Activated naive CD4-positive, alpha-beta T cell treated with anti-CD3 and anti-CD28 coated beads, Interleukin-2, amount 50 U/mL, for 72 hours (primary cell): ENCODE measurements around the gene FOXP2. TPM values are rescaled to one million over a fixed set of nuclear protein-coding genes. Genes with fewer than 3 reads are reported as not detected.
"Not testable (repeated sequence)": the region's sequence is repeated elsewhere in the genome, so short reads cannot be mapped to it uniquely, and the experiment has no call there.

Experiments
- ATAC-seq, 2 donors: fragments of 150-1000 bp; cut with Tn5 transposase; 2 replicates each; pipeline ENCODE4 v1.10.0; 2021; ENCODE audit warnings: mild to moderate bottlenecking in 2 of 2, moderate library complexity in 2 of 2
- DNase-seq, 2 donors: peaks; one replicate each; pipeline ENCODE4 v3.0.0; 2021 to 2022; ENCODE audit warnings: low spot score in 2 of 2
- H3K27ac Mint-ChIP-seq, 2 donors: one replicate each; pipeline ENCODE4 v1.8.0; 2022; ENCODE audit warnings: mild to moderate bottlenecking in 2 of 2, mixed read lengths in 2 of 2
- H3K36me3 Mint-ChIP-seq, 2 donors: one replicate each; pipeline ENCODE4 v1.8.0; 2022; ENCODE audit warnings: mixed read lengths in 2 of 2
- H3K9me3 Mint-ChIP-seq, 2 donors: one replicate each; pipeline ENCODE4 v1.8.0; 2022; ENCODE audit warnings: mixed read lengths in 2 of 2
- total RNA-seq, 2 donors: library from RNA; stranded (reverse); gene quantifications; one replicate each; pipeline ENCODE4 v1.2.3, GENCODE V29; 2022

FOXP2 gene
- total RNA-seq, 2 donors from 2014 or later = not detected

DNA sequence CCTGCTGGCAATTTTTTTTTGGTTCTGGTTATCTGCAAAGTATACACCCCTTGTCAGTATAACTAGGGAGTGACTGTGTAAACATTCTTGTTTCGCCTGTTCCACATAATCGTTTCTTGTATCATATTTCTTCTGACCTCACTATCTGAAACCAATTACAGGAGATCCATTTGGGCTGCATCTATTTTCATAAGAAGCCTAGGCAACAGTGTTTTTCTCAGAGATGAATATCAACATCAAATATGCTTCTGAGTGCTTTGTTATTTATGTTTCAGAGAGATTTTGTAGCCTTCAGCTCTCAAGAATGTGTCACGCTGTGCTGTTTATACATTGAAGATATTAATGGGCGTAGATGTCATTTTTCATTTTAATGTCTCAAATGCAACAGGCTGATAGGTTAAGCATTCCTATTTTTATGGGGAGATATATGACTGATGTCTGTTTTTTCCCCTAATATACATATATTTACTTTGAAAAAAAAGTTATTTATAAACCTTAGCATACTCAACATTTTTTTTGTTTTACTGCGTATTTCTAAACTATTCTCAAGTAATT lies 115.5 kb downstream of the FOXP2 start:
- Mint-ChIP-seq H3K9me3 (peaks cover 4 to 5% of the 10 kb centered on the region in 2 donors), H3K36me3 (no peaks in the 10 kb centered on the region), H3K27ac (no peak overlapping the region)
- ATAC-seq (no peak), DNase-seq (no peak)

DNA sequence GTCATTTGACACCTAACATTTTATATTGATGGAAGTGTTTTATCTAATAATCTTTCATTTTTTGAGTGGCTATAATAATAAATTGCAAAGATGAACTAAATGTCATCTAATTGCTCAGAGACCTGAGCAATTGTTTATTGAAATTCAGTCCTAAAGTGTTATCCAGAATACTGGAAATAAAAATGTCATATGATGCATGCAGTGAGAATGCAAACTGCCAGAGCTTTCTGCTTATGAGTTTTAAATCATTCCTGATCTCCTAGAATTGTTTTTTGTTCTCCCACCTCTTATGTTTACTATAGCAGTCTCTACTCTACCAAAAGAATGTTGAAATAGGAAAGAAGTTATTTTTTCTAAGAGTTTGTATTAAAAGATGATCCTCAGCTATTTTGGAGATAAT lies 116.7 kb downstream of the FOXP2 start:
- Mint-ChIP-seq H3K36me3 (no peaks in the 10 kb centered on the region), H3K9me3 (no peaks in the 10 kb centered on the region), H3K27ac (no peak overlapping the region)
- ATAC-seq (no peak), DNase-seq (no peak)

DNA sequence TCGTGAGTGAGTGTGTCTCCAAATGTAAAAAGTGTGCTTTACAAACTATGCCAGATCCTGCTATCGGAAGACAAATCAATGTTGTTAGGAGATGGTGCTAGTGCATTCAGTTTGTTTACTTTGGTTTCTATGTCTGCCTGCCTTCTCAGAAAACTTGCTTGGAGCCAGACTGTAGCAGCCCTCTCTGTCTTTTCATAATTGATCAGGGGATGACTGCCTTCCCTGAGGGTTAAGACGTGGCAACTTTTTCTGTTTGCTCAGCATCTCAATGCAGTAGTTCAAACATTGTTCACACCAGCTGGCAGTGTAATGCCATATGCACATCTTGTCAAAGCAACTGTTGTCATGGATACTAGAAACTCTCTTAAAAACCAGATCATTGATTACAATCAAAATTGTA lies 118.5 kb downstream of the FOXP2 start:
- Mint-ChIP-seq H3K27ac (no peak overlapping the region), H3K36me3 (no peaks in the 10 kb centered on the region), H3K9me3 (no peaks in the 10 kb centered on the region)
- ATAC-seq = no peak
- no peak for DNase-seq

DNA sequence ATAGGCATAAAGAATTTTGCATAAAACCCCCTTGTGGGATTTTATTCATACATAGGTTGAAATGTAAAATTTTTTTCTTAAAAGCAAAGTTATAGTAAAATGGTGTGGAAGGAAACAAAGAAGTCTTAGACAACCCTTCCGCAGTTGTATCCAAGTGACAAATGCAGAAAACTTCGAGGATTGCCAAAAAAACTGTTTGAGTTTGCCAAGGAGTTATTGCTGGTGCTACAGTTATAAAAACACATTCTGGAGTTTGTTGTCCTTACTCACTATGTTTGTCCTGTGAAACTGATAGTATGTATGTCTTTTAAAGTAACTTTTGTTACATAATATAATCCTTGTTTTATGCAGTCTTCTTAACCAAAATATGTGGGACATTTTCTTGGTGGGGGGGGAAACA lies 120.3 kb downstream of the FOXP2 start:
- no peak for ATAC-seq

DNA sequence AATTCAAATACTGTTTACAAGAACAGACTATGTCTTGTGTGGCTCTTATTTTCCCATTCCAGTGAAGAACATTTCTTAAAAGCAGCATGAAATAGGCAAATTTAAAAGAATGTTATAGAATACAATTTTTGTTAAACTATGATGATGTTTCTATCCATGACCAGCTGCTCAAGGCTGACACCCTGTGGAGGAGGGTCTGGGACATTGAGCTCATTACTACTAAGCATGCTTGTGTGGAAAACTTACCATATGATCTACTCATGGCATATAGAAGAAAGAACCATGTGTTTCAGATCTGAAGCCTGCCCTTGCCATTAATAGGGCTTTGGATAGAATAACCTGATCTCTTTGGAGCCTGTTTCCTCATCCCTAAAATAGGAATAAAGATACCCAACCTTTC lies 125.0 kb downstream of the FOXP2 start:
- Mint-ChIP-seq H3K36me3 (no peaks in the 10 kb centered on the region), H3K27ac (no peak overlapping the region), H3K9me3 (no peaks in the 10 kb centered on the region)
- no peak for DNase-seq
- no peak for ATAC-seq

More for the DNA sequence above, 120.3 kb downstream of the FOXP2 start:
- Mint-ChIP-seq H3K27ac (no peak overlapping the region), H3K36me3 (no peaks in the 10 kb centered on the region), H3K9me3 (no peaks in the 10 kb centered on the region)
- DNase-seq = no peak

DNA sequence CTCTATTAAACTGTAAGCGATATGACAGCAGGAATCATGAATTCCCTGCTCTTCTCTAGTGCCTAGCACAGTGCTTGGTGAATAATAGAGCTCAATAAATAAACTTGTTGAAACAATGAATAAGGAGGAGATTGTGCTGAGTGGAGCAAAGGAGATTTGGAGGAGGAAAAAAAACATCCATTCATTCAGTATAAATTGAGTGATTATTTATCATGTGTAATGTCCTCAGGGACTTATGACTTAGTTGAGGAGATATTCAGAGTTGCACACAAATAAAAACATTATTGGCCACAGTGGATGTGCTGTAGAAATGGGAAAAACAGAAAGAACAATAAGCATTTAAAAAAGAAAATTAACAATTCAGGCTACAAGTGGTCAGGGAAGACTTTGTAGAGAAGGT lies 125.7 kb downstream of the FOXP2 start:
- H3K27ac Mint-ChIP-seq = no peak overlapping the region
- H3K9me3 Mint-ChIP-seq = no peaks in the 10 kb centered on the region
- H3K36me3 Mint-ChIP-seq = no peaks in the 10 kb centered on the region
- ATAC-seq = no peak
- no peak for DNase-seq

DNA sequence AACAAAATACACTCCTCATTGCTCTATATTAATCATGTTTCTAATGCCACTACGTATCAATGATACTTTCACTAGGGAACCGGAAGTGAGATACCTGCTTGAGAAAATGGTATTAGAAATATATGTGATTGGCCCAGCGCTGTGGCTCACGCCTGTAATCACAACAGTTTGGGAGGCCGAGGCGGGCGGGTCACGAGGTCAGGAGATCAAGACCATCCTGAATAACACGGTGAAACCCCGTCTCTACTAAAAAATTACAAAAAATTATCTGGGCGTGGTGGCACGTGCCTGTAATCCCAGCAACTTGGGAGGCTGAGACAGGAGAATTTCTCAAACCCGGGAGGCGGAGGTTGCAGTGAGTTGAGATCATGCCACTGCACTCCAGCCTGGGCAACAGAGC lies 132.7 kb downstream of the FOXP2 start:
- H3K9me3 Mint-ChIP-seq, DNase-seq, ATAC-seq, H3K36me3 Mint-ChIP-seq, H3K27ac Mint-ChIP-seq: not testable (repeated sequence)

DNA sequence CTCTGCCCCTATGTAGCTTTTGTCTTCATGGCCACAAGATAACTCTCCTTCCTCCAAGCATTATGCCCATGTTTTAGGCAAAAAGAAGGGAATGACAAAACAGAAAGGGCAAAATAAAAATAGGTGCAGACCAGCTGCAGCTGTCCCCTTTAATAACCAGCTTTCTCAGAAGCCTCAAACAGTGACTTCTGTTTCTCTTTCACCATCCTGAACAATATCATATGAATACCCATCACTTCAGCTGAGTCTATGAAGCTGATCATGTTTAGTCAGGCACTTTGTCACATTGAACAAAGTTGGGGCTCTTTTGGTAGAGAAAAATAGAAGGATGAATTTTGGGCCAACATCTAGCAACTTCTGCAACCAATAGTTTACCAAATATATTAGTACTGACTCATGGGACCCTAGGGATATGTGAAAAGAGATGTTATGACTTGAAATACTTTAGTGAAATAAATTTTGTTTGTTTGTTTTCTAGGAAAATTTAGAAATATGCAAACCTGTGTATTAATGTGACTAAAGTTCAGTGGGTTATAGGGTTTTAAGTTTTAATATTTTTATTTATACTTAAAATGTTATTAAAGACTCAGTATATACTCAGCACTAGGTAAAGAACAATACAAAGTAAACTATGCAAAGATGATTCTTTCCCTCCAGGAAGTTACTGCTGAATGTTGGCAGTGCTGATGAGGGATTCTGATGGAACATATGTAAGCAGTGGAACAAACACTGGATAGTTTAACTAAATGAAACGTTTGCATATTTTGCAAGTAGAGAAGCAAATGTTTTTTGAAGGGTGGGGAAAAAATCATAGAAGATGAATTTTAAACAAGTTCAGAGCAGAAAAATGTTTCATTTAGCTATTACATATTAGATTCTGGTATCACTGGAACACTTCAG lies 133.7 kb downstream of the FOXP2 start:
- Mint-ChIP-seq H3K36me3 (no peaks in the 10 kb centered on the region), H3K9me3 (peaks cover 3 to 4% of the 10 kb centered on the region in 2 donors), H3K27ac (no peak overlapping the region)
- ATAC-seq (no peak), DNase-seq (no peak)

DNA sequence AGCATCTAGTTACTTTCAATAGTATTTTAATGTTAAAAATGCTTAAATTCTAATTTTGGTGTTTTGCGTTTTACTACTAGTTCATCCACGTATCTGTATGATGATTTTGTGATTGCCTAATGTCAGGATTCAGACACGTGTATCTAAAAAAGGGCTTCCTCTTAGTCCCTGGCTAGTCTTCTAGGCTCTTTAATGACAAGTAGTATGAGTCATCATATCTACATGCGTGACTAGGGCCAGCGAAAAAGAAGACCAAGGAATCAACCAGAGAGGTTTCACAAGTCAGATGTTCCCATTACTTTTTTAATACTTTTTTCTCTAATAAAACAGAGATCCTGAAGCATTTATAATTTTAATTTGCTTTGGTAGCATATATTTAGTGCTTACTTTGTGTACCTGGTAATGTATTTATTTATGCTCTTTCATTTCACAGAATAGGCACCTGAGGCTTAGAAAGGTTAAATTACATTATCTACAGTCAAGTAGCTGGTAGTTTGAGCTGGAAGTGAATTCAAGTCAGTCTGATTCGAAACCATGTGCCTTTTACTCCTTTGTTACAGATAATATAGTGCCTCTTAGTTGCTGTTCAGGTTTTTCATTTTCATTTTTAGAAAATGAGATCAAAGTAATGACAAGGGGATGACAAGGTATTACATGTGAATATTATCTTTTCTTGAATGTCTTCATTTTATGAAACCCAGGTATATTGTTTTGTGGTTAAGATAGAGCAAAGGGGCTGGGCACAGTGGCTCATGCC lies 140.3 kb downstream of the FOXP2 start:
- ATAC-seq (peak in 1 of 2 donors; percentile 13), DNase-seq (no peak)
- Mint-ChIP-seq H3K36me3 (no peaks in the 10 kb centered on the region), H3K27ac (no peak overlapping the region), H3K9me3 (peaks cover 4 to 10% of the 10 kb centered on the region in 2 donors)

DNA sequence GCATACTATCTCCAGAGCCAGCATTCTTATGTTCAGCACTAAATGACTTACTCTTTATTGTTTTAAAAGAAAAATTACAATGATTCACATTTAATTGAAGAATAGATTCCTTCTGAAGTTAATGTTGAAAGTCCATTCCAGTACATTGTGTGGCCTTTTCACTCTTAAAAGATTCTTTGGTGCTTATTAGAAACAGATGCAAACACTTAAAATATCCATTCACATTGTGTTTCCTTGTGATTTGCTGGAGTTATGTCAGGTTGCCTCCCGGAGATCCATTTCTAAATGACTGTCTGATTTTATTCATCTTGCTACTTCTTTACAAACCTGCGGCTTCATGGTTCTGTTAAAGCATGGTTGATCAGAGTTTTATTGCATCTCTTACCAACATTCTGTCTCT lies 152.8 kb downstream of the FOXP2 start:
- DNase-seq (no peak), ATAC-seq (no peak)
- H3K27ac Mint-ChIP-seq = no peak overlapping the region
- peaks cover 0 to 6% of the 10 kb centered on the region in 2 donors for H3K9me3 Mint-ChIP-seq
- H3K36me3 Mint-ChIP-seq = no peaks in the 10 kb centered on the region

DNA sequence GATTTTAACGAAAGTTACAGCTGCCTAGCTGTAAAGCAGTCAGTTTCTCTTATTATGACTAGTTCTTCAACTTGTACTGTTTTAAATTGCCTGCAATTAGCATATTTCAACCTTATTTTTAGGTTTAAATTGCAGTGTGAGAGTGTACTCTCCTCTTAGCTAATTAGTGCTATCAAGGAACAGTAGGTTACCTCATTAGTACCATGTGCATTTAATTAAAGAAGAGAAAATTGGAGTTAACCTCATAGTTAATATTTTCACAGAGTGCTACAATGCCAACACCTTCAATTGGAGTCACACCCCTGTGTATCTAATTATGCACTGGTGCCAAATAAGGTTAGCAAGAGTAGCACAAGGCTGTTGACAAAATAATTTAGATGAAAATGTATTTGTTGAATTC lies 154.6 kb downstream of the FOXP2 start:
- no peak for DNase-seq
- no peak for ATAC-seq
- Mint-ChIP-seq H3K9me3 (peaks cover 0 to 6% of the 10 kb centered on the region in 2 donors), H3K27ac (no peak overlapping the region), H3K36me3 (no peaks in the 10 kb centered on the region)

DNA sequence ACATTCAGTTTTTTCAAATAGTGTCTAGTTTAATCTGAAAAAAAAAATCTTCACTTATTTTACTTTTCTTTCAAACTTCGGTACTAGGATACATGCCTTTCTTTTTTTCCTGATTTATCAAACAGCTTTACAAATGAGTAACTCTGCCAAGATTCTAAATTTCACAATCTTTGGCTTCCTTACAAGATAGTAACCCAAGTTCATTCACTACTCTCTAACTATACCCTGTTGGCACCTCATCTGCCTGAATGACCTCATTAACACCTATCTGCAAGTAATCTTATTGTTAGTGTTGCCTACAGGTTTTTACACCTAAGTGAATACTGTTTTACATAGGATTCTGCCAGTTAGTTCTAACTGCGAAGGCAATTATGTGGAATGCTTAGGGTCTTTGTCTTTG lies 159.8 kb downstream of the FOXP2 start:
- DNase-seq = no peak
- ATAC-seq = no peak
- Mint-ChIP-seq H3K9me3 (no peaks in the 10 kb centered on the region), H3K36me3 (no peaks in the 10 kb centered on the region), H3K27ac (no peak overlapping the region)

DNA sequence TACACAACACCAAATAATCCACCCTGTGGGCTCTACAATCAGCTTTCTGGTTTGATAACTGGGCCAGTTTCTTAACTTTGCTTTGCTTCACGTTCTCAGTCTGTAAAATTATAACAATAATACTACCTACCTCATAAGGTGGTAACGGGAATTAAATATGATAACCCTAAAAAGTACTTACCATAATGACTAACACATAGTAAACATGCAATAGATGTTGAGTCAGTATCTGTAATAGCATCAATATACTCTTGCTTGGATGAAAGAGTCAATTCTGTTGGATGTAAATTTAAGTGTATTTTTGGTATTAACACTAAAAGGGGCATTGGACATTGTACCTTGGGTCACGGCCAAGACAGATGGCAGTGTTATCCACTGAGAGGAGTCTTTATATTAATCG lies 160.5 kb downstream of the FOXP2 start:
- DNase-seq (no peak), ATAC-seq (no peak)
- no peaks in the 10 kb centered on the region for H3K9me3 Mint-ChIP-seq
- no peak overlapping the region for H3K27ac Mint-ChIP-seq
- no peaks in the 10 kb centered on the region for H3K36me3 Mint-ChIP-seq

DNA sequence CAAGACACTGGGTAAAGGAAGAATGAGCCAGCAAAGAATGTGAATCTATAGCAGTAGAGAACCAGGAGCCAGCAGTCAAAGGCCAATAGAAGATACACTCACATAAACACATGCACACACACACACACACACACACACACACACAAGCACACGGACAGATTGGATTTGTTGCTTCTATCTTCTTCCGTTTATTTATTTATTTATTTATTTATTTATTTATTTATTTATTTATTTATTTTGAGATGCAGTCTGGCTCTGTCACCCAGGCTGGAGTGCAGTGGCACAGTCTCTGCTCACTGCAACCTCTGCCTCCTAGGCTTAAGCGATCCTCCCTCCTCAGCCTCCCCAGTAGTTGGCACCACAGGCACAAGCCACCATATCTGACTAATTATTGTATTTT lies 166.3 kb downstream of the FOXP2 start:
- not testable (repeated sequence) for H3K36me3 Mint-ChIP-seq, DNase-seq, H3K9me3 Mint-ChIP-seq, H3K27ac Mint-ChIP-seq, ATAC-seq

DNA sequence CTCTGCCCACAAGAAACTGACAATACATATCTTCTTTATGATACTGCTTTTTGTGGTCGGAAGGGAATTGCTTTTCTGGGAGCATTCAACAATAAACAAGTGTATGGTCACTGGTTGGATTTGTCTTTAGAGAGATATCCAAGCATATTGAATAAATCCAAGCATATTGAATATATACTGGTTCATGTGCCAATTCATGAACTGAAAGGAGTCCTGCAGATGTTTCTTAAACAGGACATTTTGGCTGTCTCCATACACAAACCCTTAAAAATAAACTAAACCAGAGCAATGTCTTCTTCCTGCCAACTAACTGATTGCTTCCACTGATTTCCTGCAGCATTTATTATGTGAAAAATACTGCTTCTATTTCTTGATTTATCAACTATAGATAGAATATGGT lies 173.9 kb downstream of the FOXP2 start:
- no peaks in the 10 kb centered on the region for H3K36me3 Mint-ChIP-seq
- no peak overlapping the region for H3K27ac Mint-ChIP-seq
- ATAC-seq (no peak), DNase-seq (no peak)
- no peaks in the 10 kb centered on the region for H3K9me3 Mint-ChIP-seq

DNA sequence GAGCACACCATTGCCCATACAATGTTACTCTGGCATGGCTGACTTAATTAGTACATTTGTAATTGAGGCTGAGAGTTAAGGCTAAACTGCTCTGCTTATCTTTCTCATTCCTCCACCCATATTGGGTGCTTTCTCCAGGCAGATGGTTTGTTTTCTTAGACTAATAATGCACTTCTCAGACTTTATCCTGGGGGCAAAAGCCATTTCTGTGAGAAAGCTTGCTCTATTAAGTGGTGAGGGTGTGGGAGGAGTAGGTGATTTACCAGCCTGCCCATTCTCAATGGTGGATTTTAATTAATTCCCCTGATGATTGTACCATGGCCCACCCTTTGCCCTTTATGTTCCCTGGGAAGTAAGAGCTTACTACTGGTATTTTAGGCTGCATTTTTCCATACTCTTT lies 174.8 kb downstream of the FOXP2 start:
- ATAC-seq (no peak), DNase-seq (no peak)
- no peak overlapping the region for H3K27ac Mint-ChIP-seq
- H3K36me3 Mint-ChIP-seq = no peaks in the 10 kb centered on the region
- no peaks in the 10 kb centered on the region for H3K9me3 Mint-ChIP-seq

DNA sequence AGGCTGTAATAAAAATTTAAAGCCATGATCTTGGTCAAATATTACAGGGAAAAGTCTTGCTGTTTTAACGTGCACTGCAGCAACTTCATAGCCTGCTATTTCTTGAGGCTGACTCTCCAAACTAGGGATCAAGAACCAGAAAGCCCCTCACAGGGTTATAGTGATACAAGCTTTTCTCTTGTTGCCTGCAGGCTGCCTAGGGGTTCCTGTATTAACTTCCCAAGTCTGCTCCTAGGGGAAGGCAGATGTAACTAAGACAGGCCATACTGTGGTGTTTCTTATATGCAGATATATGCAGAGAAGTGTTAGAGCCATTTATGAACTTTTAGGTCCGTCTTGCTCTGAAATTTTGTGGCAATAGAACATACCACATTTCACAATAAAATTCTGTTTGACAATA lies 175.7 kb downstream of the FOXP2 start:
- no peaks in the 10 kb centered on the region for H3K36me3 Mint-ChIP-seq
- ATAC-seq = no peak
- no peak for DNase-seq
- H3K9me3 Mint-ChIP-seq = no peaks in the 10 kb centered on the region
- H3K27ac Mint-ChIP-seq = no peak overlapping the region
